ENCODE data around the gene XPR1. TPM values are rescaled to one million over a fixed set of nuclear protein-coding genes. Genes with fewer than 3 reads are reported as not detected.
A peak's percentile ranks its signal among the peaks of the same experiment; 100 is the strongest.

XPR1 gene
- total RNA-seq, 3 donors from 2014 or later, result 19.0 to 49.5 (median 35.7) TPM

DNA sequence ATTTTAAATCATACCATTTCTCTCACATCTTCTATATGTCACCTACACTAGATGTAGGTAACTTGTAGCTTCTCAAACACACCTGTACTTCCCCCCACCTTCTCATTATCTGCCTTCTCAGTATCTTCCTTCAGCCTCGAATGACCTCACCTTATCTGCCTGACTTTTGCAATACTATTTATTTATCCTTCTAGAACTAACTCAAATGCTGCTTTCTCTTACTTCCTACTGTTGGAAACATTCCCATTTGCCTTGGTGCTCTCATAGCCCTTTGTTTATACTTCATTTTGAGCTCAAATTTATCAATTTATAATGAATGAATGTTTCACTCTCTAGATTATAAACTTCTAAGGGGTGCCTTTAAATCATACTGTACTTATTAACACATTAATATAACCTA is 230.5 kb downstream of the XPR1 start:
- Histone ChIP-seq H3K27ac (no peak overlapping the region), H3K27me3 (no peaks in the 10 kb centered on the region), H3K4me1 (no peaks in the 10 kb centered on the region), H3K36me3 (no peaks in the 10 kb centered on the region), H3K9me3 (no peaks in the 10 kb centered on the region), H3K4me3 (no peak overlapping the region)
- TF ChIP-seq, protein P1, sequence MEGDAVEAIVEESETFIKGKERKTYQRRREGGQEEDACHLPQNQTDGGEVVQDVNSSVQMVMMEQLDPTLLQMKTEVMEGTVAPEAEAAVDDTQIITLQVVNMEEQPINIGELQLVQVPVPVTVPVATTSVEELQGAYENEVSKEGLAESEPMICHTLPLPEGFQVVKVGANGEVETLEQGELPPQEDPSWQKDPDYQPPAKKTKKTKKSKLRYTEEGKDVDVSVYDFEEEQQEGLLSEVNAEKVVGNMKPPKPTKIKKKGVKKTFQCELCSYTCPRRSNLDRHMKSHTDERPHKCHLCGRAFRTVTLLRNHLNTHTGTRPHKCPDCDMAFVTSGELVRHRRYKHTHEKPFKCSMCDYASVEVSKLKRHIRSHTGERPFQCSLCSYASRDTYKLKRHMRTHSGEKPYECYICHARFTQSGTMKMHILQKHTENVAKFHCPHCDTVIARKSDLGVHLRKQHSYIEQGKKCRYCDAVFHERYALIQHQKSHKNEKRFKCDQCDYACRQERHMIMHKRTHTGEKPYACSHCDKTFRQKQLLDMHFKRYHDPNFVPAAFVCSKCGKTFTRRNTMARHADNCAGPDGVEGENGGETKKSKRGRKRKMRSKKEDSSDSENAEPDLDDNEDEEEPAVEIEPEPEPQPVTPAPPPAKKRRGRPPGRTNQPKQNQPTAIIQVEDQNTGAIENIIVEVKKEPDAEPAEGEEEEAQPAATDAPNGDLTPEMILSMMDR (IDR thresholded peaks at IDR 0.05), result no peak
- no peak for TF ChIP-seq POLR2AphosphoS5 (IDR thresholded peaks at IDR 0.05)
- no peak for TF ChIP-seq POLR2A (IDR thresholded peaks at IDR 0.05)
- DNase-seq (ENCODE audit: low spot score in 2 of 2), result no peak
- intact Hi-C loops (cut with DNase I; ENCODE audit: low total_unique reads), result no loop called here

DNA sequence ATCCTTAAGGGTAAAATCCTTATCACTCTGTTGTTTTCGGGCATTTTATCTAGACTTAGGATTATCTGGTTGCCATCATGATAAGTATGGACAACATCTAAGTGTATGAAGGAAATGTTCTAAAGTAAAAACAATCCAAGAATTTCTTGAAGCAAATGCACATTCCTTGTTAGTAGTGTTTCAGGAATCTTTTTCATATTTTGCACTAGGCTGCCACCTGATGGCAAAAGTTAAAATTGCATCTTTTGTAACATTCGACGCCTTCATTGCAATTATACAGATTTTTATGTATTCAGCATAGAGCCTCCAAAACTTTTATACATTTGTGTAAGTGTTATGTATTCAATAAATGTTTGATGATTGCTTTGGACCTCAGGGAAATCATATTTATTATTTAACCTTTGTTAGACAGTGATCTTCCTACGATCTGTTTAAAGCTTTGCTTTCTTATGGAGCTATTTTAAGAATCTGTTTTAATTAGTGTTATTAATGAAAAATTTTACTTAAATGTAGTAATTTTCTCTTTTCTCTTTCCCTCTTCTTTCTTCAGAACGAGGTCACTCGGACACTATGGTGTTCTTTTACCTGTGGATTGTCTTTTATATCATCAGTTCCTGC is 231.4 kb downstream of the XPR1 start:
- intact Hi-C loops (cut with DNase I; ENCODE audit: low total_unique reads), result no loop called here
- no peaks in the 10 kb centered on the region for H3K9me3 ChIP-seq
- H3K27me3 ChIP-seq, result no peaks in the 10 kb centered on the region
- TF ChIP-seq, protein P1 (IDR thresholded peaks at IDR 0.05), result peak; percentile 66 to 79 (median 78)
- no peak for TF ChIP-seq POLR2A (IDR thresholded peaks at IDR 0.05)
- H3K36me3 ChIP-seq, result no peaks in the 10 kb centered on the region
- no peak overlapping the region for H3K27ac ChIP-seq
- DNase-seq (ENCODE audit: low spot score in 2 of 2), result no peak
- H3K4me3 ChIP-seq, result no peak overlapping the region
- H3K4me1 ChIP-seq, result no peaks in the 10 kb centered on the region

DNA sequence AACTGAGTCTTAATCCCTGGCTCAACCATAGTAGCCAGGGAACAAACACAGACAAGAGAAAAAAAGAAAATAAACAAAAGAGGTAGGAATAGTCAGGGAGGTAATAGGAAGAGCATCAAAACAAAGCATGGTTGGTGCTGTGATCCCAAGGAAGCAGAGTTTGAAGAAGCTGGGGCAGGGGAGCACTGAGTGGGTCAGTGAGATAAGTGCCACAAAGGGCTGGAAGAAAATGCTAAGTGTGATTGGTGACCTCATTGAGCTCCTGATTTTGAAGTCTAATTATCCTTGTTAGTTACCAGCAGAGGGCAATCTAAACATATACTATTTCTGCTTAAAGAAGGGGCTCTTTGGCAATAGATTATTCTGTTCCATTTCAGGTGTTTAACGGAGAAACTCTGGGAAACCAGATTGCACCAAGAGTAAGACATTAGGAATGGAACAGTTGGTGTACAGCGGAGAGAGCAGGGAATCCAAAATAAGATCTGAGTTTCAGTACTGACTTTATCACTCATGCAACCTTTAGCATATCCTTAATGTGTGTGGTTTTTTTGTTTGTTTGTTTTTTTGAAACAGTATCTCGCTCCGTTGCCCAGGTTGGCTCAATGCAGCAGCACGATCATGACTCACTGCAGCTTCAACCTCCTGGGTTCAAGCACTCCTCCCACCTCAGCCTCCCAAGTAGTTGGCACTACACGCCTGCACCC is 250.1 kb downstream of the XPR1 start:
- Histone ChIP-seq H3K27me3 (no peaks in the 10 kb centered on the region), H3K9me3 (no peaks in the 10 kb centered on the region), H3K4me3 (no peak overlapping the region), H3K36me3 (no peaks in the 10 kb centered on the region), H3K4me1 (no peaks in the 10 kb centered on the region), H3K27ac (no peak overlapping the region)
- intact Hi-C loops (cut with DNase I; ENCODE audit: low total_unique reads), result no loop called here
- TF ChIP-seq POLR2AphosphoS5 (IDR thresholded peaks at IDR 0.05) (no peak), POLR2A (IDR thresholded peaks at IDR 0.05) (no peak)
- TF ChIP-seq, protein P1 (IDR thresholded peaks at IDR 0.05), result peak in 2 of 3 donors; percentile 49 to 50
- no peak for DNase-seq (ENCODE audit: low spot score in 2 of 2)

DNA sequence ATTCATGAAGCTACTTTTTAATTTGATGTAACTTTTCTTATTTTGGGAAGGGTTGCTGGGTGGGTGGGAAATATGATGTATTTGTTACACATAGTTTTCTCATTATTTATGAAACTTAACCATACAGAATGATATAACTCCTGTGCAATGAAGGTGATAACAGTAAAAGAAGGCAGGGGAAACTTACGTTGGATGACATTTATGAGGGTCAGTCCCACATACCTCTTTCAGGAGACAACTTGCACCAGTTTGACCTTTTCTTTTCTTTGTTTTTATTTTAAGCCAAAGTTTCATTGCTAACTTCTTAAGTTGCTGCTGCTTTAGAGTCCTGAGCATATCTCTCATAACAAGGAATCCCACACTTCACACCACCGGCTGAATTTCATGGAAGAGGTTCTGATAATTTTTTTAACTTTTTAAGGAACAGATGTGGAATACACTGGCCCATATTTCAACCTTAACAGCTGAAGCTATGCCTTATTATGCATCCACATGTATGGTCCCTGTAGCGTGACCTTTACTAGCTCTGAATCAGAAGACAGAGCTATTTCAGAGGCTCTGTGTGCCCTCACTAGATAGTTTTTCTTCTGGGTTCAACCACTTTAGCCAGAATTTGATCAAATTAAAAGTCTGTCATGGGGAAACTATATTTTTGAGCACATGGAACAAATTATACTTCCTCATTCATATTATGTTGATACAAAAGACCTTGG is 252.9 kb downstream of the XPR1 start:
- no peak for DNase-seq (ENCODE audit: low spot score in 2 of 2)
- TF ChIP-seq, protein P1 (IDR thresholded peaks at IDR 0.05), result no peak
- TF ChIP-seq POLR2A (IDR thresholded peaks at IDR 0.05), result no peak
- TF ChIP-seq POLR2AphosphoS5 (IDR thresholded peaks at IDR 0.05), result no peak

DNA sequence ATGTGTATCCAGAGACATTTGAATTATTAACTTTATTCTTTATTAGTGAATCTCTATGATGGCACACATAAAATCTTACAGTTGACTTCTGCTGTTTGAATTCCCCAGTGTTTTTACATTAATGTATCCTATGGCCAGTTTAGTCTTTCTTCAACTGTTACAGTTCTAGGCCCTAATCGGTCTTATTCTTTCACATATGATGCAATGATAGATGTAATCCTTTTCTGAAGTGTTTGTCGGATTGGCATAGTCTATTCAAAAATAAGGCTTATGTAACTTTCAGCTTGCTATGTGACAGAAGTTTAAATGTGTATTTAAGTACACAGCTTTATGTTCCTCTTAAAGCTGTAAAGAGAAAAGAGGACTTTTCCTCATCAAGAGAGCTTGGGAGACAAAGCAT is 254.5 kb downstream of the XPR1 start:
- intact Hi-C loops (cut with DNase I; ENCODE audit: low total_unique reads), result no loop called here
- H3K27ac ChIP-seq, result no peak overlapping the region
- H3K4me3 ChIP-seq, result no peak overlapping the region
- TF ChIP-seq, protein P1 (IDR thresholded peaks at IDR 0.05), result no peak
- TF ChIP-seq POLR2A (IDR thresholded peaks at IDR 0.05), result no peak
- TF ChIP-seq POLR2AphosphoS5 (IDR thresholded peaks at IDR 0.05), result no peak
- no peaks in the 10 kb centered on the region for H3K36me3 ChIP-seq
- DNase-seq (ENCODE audit: low spot score in 2 of 2), result no peak
- no peaks in the 10 kb centered on the region for H3K9me3 ChIP-seq
- no peaks in the 10 kb centered on the region for H3K27me3 ChIP-seq
- H3K4me1 ChIP-seq, result no peaks in the 10 kb centered on the region

More for the DNA sequence above, 252.9 kb downstream of the XPR1 start:
- Histone ChIP-seq H3K36me3 (no peaks in the 10 kb centered on the region), H3K4me1 (no peaks in the 10 kb centered on the region), H3K9me3 (no peaks in the 10 kb centered on the region), H3K27ac (no peak overlapping the region), H3K4me3 (no peak overlapping the region), H3K27me3 (no peaks in the 10 kb centered on the region)
- intact Hi-C loops (cut with DNase I; ENCODE audit: low total_unique reads), result no loop called here
